GM13976 (cell line): ENCODE measurements around the gene MSANTD7.
"Not testable (repeated sequence)": the region's sequence is repeated elsewhere in the genome, so short reads cannot be mapped to it uniquely, and the experiment has no call there.

Experiments used
- DNase-seq: peaks from one replicate; pipeline ENCODE4 v3.0.0; 2012; ENCODE audit warnings: low spot score
- CTCF ChIP-seq: IDR thresholded peaks from 2 replicates; pipeline ENCODE4 v1.5.1; 2012; ENCODE audit warnings: borderline replicate concordance, mild to moderate bottlenecking; ENCODE audit not compliant: insufficient read depth; ENCODE audit errors: extremely low read depth, missing control alignments, control extremely low read depth
- in situ Hi-C: fragments of 300-500 bp; cut with MboI; formaldehyde crosslinking; loops from one replicate; pipeline ENCODE4 v1.12.0; 2022; ENCODE audit warnings: low sequenced_read_pairs, mixed read lengths, inconsistent platforms; ENCODE audit not compliant: unreplicated experiment

The MSANTD7 gene

GRCh38 chr10:14810969-14811953 lies 26.8 kb upstream of the MSANTD7 start:
- in situ Hi-C loops, result loop anchor here (10.0 to 25.0 kb wide), 2 partner anchors 316 to 599 kb away; no protein-coding TSS in a partner anchor
- no peak for TF ChIP-seq CTCF
- no peak for DNase-seq

GRCh38 chr10:14812271-14812670 lies 25.8 kb upstream of the MSANTD7 start:
- in situ Hi-C loops, result loop anchor here (10.0 to 25.0 kb wide), 2 partner anchors 317 to 600 kb away; no protein-coding TSS in a partner anchor
- no peak for DNase-seq
- no peak for TF ChIP-seq CTCF

GRCh38 chr10:14815681-14816080 lies 22.4 kb upstream of the MSANTD7 start:
- DNase-seq, result no peak
- in situ Hi-C loops, result loop anchor here (10.0 to 25.0 kb wide), 2 partner anchors 321 to 603 kb away; no protein-coding TSS in a partner anchor
- TF ChIP-seq CTCF, result no peak

- in situ Hi-C loops, result loop anchor here (10.0 to 25.0 kb wide), 2 partner anchors 322 to 604 kb away; no protein-coding TSS in a partner anchor
- not testable (repeated sequence) for DNase-seq
Observed at GRCh38 chr10:14816717-14817116, 21.4 kb upstream of the MSANTD7 start.

GRCh38 chr10:14820010-14820774 lies 17.9 kb upstream of the MSANTD7 start:
- DNase-seq, result no peak
- TF ChIP-seq CTCF, result no peak
- in situ Hi-C loops, result loop anchor here (25.0 kb wide), 1 partner anchor 608 kb away; no protein-coding TSS in a partner anchor

- in situ Hi-C loops, result loop anchor here (25.0 kb wide), 1 partner anchor 608 kb away; no protein-coding TSS in a partner anchor
- TF ChIP-seq CTCF, result no peak
- DNase-seq, result no peak
Observed at GRCh38 chr10:14820775-14821154, 17.3 kb upstream of the MSANTD7 start.
